Thyroid gland (tissue), 4 donors: ENCODE results near the gene C19orf81. TPM values are rescaled to one million over a fixed set of nuclear protein-coding genes. Genes with fewer than 3 reads are reported as not detected.

Experiments used
- DNase-seq, 2 donors: peaks; one replicate each; pipeline ENCODE4 v3.0.0-alpha.2; 2019
- H3K27ac ChIP-seq, 3 donors: fragments of 200-600 bp; sonication (generic); 1 replicate in 2 of 3; 2 replicates in 1 of 3; pipeline ENCODE4 v1.5.1; 2016 to 2019; ENCODE audit warnings: mild to moderate bottlenecking in 1 of 3, moderate library complexity in 1 of 3
- H3K27me3 ChIP-seq: fragments of 200-600 bp; sonication (generic); one replicate; pipeline ENCODE4 v1.5.1; 2019
- H3K36me3 ChIP-seq, 2 donors: fragments of 200-600 bp; sonication (generic); one replicate each; pipeline ENCODE4 v1.5.1; 2016 to 2019
- H3K4me1 ChIP-seq, 2 donors: fragments of 200-600 bp; sonication (generic); one replicate each; pipeline ENCODE4 v1.5.1; 2017 to 2019
- H3K4me3 ChIP-seq, 3 donors: fragments of 200-600 bp; sonication (generic); replicated peaks in 1 of 3; 1 replicate in 2 of 3; 2 replicates in 1 of 3; pipeline ENCODE4 v1.5.1; 2016; ENCODE audit warnings: mild to moderate bottlenecking in 1 of 3
- H3K9me3 ChIP-seq: fragments of 200-600 bp; sonication (generic); one replicate; pipeline ENCODE4 v1.5.1; 2017
- POLR2A ChIP-seq, 2 donors: fragments of 450-650 bp; IDR thresholded peaks; one replicate each; pipeline ENCODE4 v1.6.1; 2017; ENCODE audit warnings: antibody characterized with exemption in 2 of 2, mild to moderate bottlenecking in 2 of 2, moderate library complexity in 1 of 2
- WGBS, 2 donors: methylation state at CpG; one replicate each; pipeline ENCODE4 v1.1.5; 2017; 5-methylcytosine and 5-hydroxymethylcytosine counted together
- intact Hi-C: fragments of 100-400 bp; cut with DNase I; formaldehyde crosslinking; loops from one replicate; pipeline ENCODE4 v1.15.1; 2023
- total RNA-seq, 4 donors: library from RNA; depleted of rRNA; stranded (reverse); fragments of >200 nt; gene quantifications; one replicate each; pipeline ENCODE4 v1.2.3, GENCODE V29; 2016
- TF ChIP-seq, protein P1 (sequence below), 6 experiments: fragments of 200-600 bp in 3 of 6; fragments of 450-650 bp in 3 of 6; sonication (generic) in 3 of 6; IDR thresholded peaks; one replicate each; pipeline ENCODE4 v1.5.1; 2016 to 2019; ENCODE audit warnings: antibody characterized with exemption in 6 of 6, mild to moderate bottlenecking in 2 of 6, inconsistent platforms in 1 of 6, moderate library complexity in 1 of 6

C19orf81 gene
- total RNA-seq, 4 donors from 2014 or later = 1.7 TPM; not detected in 3

DNA sequence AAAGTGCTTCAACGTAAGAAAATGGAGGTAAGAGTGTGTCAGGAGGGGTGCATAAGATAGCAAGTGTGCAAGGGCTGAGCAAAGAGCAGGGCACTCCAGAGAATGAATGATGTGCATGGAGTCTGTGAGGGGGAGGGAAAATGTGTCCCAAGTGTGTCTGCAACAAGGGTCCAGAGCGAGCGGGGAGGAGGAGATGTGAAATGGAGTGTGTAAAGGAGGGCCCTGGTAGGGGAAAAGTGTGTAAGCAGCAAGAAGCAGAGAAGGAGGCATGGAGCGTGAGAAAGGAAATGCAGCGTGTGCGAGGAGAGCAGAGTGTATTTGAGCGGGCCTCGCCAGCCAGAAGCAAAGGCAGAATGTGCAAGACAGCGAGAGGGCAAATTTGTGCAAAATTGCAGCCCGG, 11.8 kb downstream of the C19orf81 start:
- DNase-seq = no peak
- intact Hi-C loops = no loop called here
- TF ChIP-seq POLR2A (IDR thresholded peaks at IDR 0.05) = no peak
- TF ChIP-seq, protein P1, sequence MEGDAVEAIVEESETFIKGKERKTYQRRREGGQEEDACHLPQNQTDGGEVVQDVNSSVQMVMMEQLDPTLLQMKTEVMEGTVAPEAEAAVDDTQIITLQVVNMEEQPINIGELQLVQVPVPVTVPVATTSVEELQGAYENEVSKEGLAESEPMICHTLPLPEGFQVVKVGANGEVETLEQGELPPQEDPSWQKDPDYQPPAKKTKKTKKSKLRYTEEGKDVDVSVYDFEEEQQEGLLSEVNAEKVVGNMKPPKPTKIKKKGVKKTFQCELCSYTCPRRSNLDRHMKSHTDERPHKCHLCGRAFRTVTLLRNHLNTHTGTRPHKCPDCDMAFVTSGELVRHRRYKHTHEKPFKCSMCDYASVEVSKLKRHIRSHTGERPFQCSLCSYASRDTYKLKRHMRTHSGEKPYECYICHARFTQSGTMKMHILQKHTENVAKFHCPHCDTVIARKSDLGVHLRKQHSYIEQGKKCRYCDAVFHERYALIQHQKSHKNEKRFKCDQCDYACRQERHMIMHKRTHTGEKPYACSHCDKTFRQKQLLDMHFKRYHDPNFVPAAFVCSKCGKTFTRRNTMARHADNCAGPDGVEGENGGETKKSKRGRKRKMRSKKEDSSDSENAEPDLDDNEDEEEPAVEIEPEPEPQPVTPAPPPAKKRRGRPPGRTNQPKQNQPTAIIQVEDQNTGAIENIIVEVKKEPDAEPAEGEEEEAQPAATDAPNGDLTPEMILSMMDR (IDR thresholded peaks at IDR 0.05) = no peak
- Histone ChIP-seq H3K27me3 (peaks cover 2% of the 10 kb centered on the region), H3K4me3 (no peak overlapping the region), H3K36me3 (no peaks in the 10 kb centered on the region), H3K9me3 (no peaks in the 10 kb centered on the region), H3K4me1 (peaks cover 15 to 18% of the 10 kb centered on the region in 2 donors), H3K27ac (no peak overlapping the region)
- 41 to 50% methylated on average over 10 of the region's 10 CpGs for WGBS, 2 donors

DNA sequence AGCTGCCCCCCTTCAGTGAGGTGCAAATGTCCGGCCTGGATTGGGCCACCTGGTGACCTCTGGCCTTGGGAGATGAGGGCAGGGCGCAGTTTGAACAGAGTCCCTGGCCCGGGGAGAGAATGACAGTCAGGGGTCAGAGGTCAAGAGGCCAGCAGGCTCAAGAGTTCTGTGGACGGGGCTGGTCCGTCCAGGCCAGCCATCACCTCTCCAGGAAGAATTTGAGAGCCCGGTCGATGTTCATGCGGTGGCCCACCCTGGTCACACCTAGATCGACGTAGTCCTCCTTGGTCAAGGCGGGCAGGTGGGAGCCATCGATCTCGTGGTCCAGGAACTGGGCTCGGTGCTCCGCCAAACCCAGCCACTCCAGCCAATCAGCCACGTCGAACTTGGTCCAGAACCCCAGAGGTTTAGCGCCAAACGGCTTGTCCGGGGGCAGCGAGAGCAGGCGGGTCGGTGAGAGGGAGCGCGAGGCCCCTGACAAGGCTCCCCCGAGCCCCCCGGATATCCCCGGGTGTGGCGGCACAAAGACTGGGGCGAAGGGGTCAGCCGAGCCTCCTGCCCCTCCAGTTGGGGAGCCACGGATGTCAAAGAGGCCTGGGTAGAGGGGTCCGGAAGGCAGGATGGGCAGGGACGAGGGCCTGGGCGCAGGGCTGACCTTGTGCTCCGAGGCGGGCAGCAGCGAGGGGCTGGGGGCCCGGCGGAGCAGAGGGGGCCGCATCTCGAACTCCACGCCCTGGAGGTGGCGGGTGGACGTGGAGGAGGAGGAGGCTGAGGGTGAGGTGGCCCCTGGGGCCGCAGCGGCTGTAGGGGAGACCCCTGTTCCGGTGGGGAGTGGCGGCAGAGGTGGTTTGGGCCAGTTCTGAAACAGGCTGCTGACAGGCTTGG, 12.8 kb downstream of the C19orf81 start:
- 59 to 71% methylated on average over 40 of the region's 49 CpGs for WGBS, 2 donors
- TF ChIP-seq, protein P1 (IDR thresholded peaks at IDR 0.05) = no peak
- no peak for TF ChIP-seq POLR2A (IDR thresholded peaks at IDR 0.05)
- H3K27ac ChIP-seq = no peak overlapping the region
- peaks cover 12% of the 10 kb centered on the region for H3K27me3 ChIP-seq
- no peaks in the 10 kb centered on the region for H3K9me3 ChIP-seq
- intact Hi-C loops = no loop called here
- peaks cover 15 to 18% of the 10 kb centered on the region in 2 donors for H3K4me1 ChIP-seq
- no peak for DNase-seq
- H3K36me3 ChIP-seq = no peaks in the 10 kb centered on the region
- H3K4me3 ChIP-seq = no peak overlapping the region

DNA sequence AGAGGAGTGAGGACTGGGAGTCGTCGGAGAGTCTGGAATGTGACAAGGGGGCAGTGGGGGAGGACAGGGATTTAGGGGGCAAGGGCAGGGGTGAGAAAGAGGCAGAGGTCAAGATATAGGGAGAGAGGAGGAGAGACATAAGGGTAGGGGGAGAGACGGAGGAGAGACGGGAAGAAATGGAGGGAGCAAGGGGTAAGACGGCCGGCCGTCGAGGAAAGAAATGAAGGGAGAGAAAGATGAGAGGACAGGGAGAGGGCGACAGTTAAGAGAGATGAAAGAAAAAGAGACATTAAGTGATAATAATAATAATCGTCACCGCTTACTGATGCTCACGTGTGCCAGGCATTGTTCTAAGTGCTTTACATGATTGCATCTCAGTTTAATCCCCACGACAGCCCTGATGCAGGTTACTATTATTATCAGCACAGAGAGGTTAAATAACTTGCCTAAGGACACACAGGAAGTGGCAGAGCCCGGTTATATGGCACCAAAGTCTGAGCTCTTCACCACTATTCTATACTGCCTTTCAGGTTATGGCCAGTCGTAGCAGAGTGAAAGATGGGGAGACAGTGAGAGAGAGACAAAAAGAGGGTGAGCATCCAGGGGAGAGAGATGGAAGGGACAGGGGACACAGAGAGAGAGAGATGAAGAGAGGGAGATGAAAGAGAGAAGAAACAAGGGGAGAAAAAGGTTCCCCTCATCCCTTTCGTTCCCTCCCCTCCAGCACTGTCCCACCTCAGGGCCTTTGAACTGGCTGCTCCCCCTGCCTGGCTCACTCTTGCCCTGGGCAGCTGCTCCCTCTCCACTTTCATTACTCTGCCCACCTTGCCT, 13.6 kb downstream of the C19orf81 start:
- H3K27me3 ChIP-seq = peaks cover 17% of the 10 kb centered on the region

DNA sequence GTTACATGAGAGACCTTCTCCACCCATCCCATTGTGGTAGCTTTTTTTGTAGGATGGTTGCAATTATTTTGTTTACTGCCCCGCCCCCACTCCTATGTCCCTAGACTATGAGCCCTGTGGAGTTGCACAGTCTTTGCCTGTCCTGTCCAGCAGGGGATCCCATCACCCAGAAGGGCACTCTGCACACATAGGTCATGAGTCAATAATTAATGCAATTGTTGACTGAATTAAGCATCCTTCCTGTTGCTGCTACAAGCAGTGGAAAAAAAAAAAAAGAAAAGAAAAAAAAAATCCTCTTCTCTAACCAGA, 14.2 kb downstream of the C19orf81 start:
- no peaks in the 10 kb centered on the region for H3K36me3 ChIP-seq
- TF ChIP-seq, protein P1 (IDR thresholded peaks at IDR 0.05) = no peak
- no peak for TF ChIP-seq POLR2A (IDR thresholded peaks at IDR 0.05)
- H3K4me1 ChIP-seq = peaks cover 13 to 23% of the 10 kb centered on the region in 2 donors
- intact Hi-C loops = no loop called here
- no peak overlapping the region for H3K4me3 ChIP-seq
- H3K27me3 ChIP-seq = peaks cover 23% of the 10 kb centered on the region
- DNase-seq = no peak
- WGBS, 2 donors = 88 to 96% methylated on average over 1 of the region's 1 CpG
- H3K9me3 ChIP-seq = no peaks in the 10 kb centered on the region
- H3K27ac ChIP-seq = no peak overlapping the region

More for the DNA sequence above, 13.6 kb downstream of the C19orf81 start:
- DNase-seq = no peak
- H3K9me3 ChIP-seq = no peaks in the 10 kb centered on the region
- intact Hi-C loops = no loop called here
- H3K27ac ChIP-seq = no peak overlapping the region
- H3K36me3 ChIP-seq = no peaks in the 10 kb centered on the region
- TF ChIP-seq, protein P1 (IDR thresholded peaks at IDR 0.05) = no peak
- TF ChIP-seq POLR2A (IDR thresholded peaks at IDR 0.05) = no peak
- no peak overlapping the region for H3K4me3 ChIP-seq
- WGBS, 2 donors = 54 to 61% methylated on average over 16 of the region's 16 CpGs
- H3K4me1 ChIP-seq = peaks cover 15 to 23% of the 10 kb centered on the region in 2 donors
